Measurements from ENCODE around the gene HSPB6.

Gene HSPB6

GRCh38 chr19:35768082-35768421, 11.2 kb upstream of the HSPB6 start:
- no peak overlapping the region for H3K27ac ChIP-seq
- TF ChIP-seq CTCF (conservative IDR thresholded peaks at IDR 0.05), result no peak

GRCh38 chr19:35767288-35768081, 10.7 kb upstream of the HSPB6 start:
- TF ChIP-seq CTCF (conservative IDR thresholded peaks at IDR 0.05), result no peak
- no peak overlapping the region for H3K27ac ChIP-seq

- H3K27ac ChIP-seq, result no peak overlapping the region
- TF ChIP-seq CTCF (conservative IDR thresholded peaks at IDR 0.05), result no peak
Observed at GRCh38 chr19:35766571-35767104, 9.8 kb upstream of the HSPB6 start.

GRCh38 chr19:35764432-35765315, 7.8 kb upstream of the HSPB6 start:
- no peak for TF ChIP-seq CTCF (conservative IDR thresholded peaks at IDR 0.05)
- H3K27ac ChIP-seq, result no peak overlapping the region

- no peak for TF ChIP-seq CTCF (conservative IDR thresholded peaks at IDR 0.05)
Observed at GRCh38 chr19:35760711-35761349, 4.0 kb upstream of the HSPB6 start.

GRCh38 chr19:35759697-35760096, 2.9 kb upstream of the HSPB6 start:
- no peak for TF ChIP-seq CTCF (conservative IDR thresholded peaks at IDR 0.05)

More at GRCh38 chr19:35760711-35761349, 4.0 kb upstream of the HSPB6 start:
- no peak overlapping the region for H3K27ac ChIP-seq

More at GRCh38 chr19:35759697-35760096, 2.9 kb upstream of the HSPB6 start:
- no peak overlapping the region for H3K27ac ChIP-seq

All from VCaP (cell line).